ENCODE results near the gene SS18L1.

SS18L1 gene

GRCh38 chr20:62212299-62212698 is 68.7 kb downstream of the SS18L1 start:
- no peak for DNase-seq (ENCODE audit: low read depth)

GRCh38 chr20:62214067-62214466 is 70.5 kb downstream of the SS18L1 start:
- no peak for DNase-seq (ENCODE audit: low read depth)

GRCh38 chr20:62215020-62215990 is 71.7 kb downstream of the SS18L1 start:
- DNase-seq (ENCODE audit: low read depth): no peak

GRCh38 chr20:62215991-62216635 is 72.5 kb downstream of the SS18L1 start:
- DNase-seq (ENCODE audit: low read depth): no peak

GRCh38 chr20:62216636-62217566 is 73.3 kb downstream of the SS18L1 start:
- no peak for DNase-seq (ENCODE audit: low read depth)

GRCh38 chr20:62217913-62218773 is 74.6 kb downstream of the SS18L1 start:
- DNase-seq (ENCODE audit: low read depth): no peak

- no peak for DNase-seq (ENCODE audit: low read depth)
Measured at GRCh38 chr20:62219101-62219991, 75.8 kb downstream of the SS18L1 start.

- DNase-seq (ENCODE audit: low read depth): peak; percentile 24
Measured at GRCh38 chr20:62219992-62220665, 76.6 kb downstream of the SS18L1 start, which contains the start of gene HRH3. Gene HRH3, minus strand, starts transcription at chr20:62220278. Its CDS starts 308 bp downstream, at chr20:62219970.

- DNase-seq (ENCODE audit: low read depth): no peak
Measured at GRCh38 chr20:62220666-62221568, 77.3 kb downstream of the SS18L1 start.

GRCh38 chr20:62222266-62222850 is 78.8 kb downstream of the SS18L1 start:
- DNase-seq (ENCODE audit: low read depth): no peak

GRCh38 chr20:62222972-62223371 is 79.4 kb downstream of the SS18L1 start:
- no peak for DNase-seq (ENCODE audit: low read depth)

- no peak for DNase-seq (ENCODE audit: low read depth)
Measured at GRCh38 chr20:62223571-62223970, 80.0 kb downstream of the SS18L1 start.

- no peak for DNase-seq (ENCODE audit: low read depth)
Measured at GRCh38 chr20:62224113-62224855, 80.7 kb downstream of the SS18L1 start.

GRCh38 chr20:62225026-62225425 is 81.5 kb downstream of the SS18L1 start:
- DNase-seq (ENCODE audit: low read depth): no peak

GRCh38 chr20:62225820-62226635 is 82.5 kb downstream of the SS18L1 start:
- DNase-seq (ENCODE audit: low read depth): no peak

Data from activated T-cell treated with anti-CD3 and anti-CD28 coated beads for 1 hour (primary cell).